ENCODE results near the gene SYT1. TPM values are rescaled to one million over a fixed set of nuclear protein-coding genes. Genes with fewer than 3 reads are reported as not detected.

SYT1 gene
- total and polyA plus RNA-seq, 2 donors (not counting 1 experiment from before 2014, with no cell fraction given), result 0.90 to 2.1 TPM

GRCh38 chr12:79260923-79261322, 396.3 kb downstream of the SYT1 start:
- no peak for DNase-seq (ENCODE audit: low read depth in 2 of 2)
- no peak for TF ChIP-seq CTCF (conservative IDR thresholded peaks at IDR 0.05 in 1 of 2, IDR thresholded peaks at IDR 0.05 in 1 of 2; ENCODE audit: low read depth in 1 of 2, low read length in 2 of 2)

GRCh38 chr12:79262938-79263337, 398.4 kb downstream of the SYT1 start:
- Histone ChIP-seq H3K4me1 (ENCODE audit: control insufficient read depth, extremely low read depth, insufficient read depth, low read length) (no peaks in the 10 kb centered on the region), H4K20me1 (ENCODE audit: control insufficient read depth, extremely low read depth, insufficient read depth, low read length) (no peaks in the 10 kb centered on the region), H3K9me3 (ENCODE audit: control insufficient read depth, insufficient read depth, low read depth, low read length) (no peaks in the 10 kb centered on the region), H3K27ac (ENCODE audit: insufficient read depth, low read length) (no peak overlapping the region), H3K9ac (ENCODE audit: insufficient read depth, low read length) (no peak overlapping the region), H3K4me3 (replicated peaks in 1 of 4; ENCODE audit: control extremely low read depth in 1 of 4, insufficient read depth in 1 of 4, low read depth in 3 of 4, low read length in 4 of 4) (no peak overlapping the region), H3K36me3 (ENCODE audit: control insufficient read depth, insufficient read depth, low read length) (no peaks in the 10 kb centered on the region), H3K27me3 (ENCODE audit: control insufficient read depth, insufficient read depth, low read length) (no peaks in the 10 kb centered on the region), H3K4me2 (ENCODE audit: extremely low read depth, insufficient read depth, low read length) (no peak overlapping the region), H3K79me2 (ENCODE audit: control insufficient read depth, insufficient read depth, low read length) (no peaks in the 10 kb centered on the region), H2AFZ (ENCODE audit: low read length) (no peak overlapping the region)
- peak; percentile 7 to 93 for DNase-seq (ENCODE audit: low read depth in 2 of 2)
- TF ChIP-seq EZH2 (IDR thresholded peaks at IDR 0.05; ENCODE audit: low read length, missing control alignments), result no peak
- no peak for TF ChIP-seq CTCF (conservative IDR thresholded peaks at IDR 0.05 in 1 of 2, IDR thresholded peaks at IDR 0.05 in 1 of 2; ENCODE audit: low read depth in 1 of 2, low read length in 2 of 2)

More at GRCh38 chr12:79260923-79261322, 396.3 kb downstream of the SYT1 start:
- Histone ChIP-seq H2AFZ (ENCODE audit: low read length) (no peak overlapping the region), H3K36me3 (ENCODE audit: control insufficient read depth, insufficient read depth, low read length) (no peaks in the 10 kb centered on the region), H3K27me3 (ENCODE audit: control insufficient read depth, insufficient read depth, low read length) (no peaks in the 10 kb centered on the region), H4K20me1 (ENCODE audit: control insufficient read depth, extremely low read depth, insufficient read depth, low read length) (no peaks in the 10 kb centered on the region), H3K27ac (ENCODE audit: insufficient read depth, low read length) (no peak overlapping the region), H3K9me3 (ENCODE audit: control insufficient read depth, insufficient read depth, low read depth, low read length) (no peaks in the 10 kb centered on the region), H3K4me3 (replicated peaks in 1 of 4; ENCODE audit: control extremely low read depth in 1 of 4, insufficient read depth in 1 of 4, low read depth in 3 of 4, low read length in 4 of 4) (no peak overlapping the region), H3K4me2 (ENCODE audit: extremely low read depth, insufficient read depth, low read length) (no peak overlapping the region), H3K9ac (ENCODE audit: insufficient read depth, low read length) (no peak overlapping the region), H3K4me1 (ENCODE audit: control insufficient read depth, extremely low read depth, insufficient read depth, low read length) (no peaks in the 10 kb centered on the region), H3K79me2 (ENCODE audit: control insufficient read depth, insufficient read depth, low read length) (no peaks in the 10 kb centered on the region)

GRCh38 chr12:79266343-79267144, 402.0 kb downstream of the SYT1 start:
- Histone ChIP-seq H4K20me1 (ENCODE audit: control insufficient read depth, extremely low read depth, insufficient read depth, low read length) (no peaks in the 10 kb centered on the region), H3K4me1 (ENCODE audit: control insufficient read depth, extremely low read depth, insufficient read depth, low read length) (no peaks in the 10 kb centered on the region), H3K4me3 (replicated peaks in 1 of 4; ENCODE audit: control extremely low read depth in 1 of 4, insufficient read depth in 1 of 4, low read depth in 3 of 4, low read length in 4 of 4) (no peak overlapping the region), H3K9ac (ENCODE audit: insufficient read depth, low read length) (no peak overlapping the region), H2AFZ (ENCODE audit: low read length) (no peak overlapping the region), H3K4me2 (ENCODE audit: extremely low read depth, insufficient read depth, low read length) (no peak overlapping the region), H3K9me3 (ENCODE audit: control insufficient read depth, insufficient read depth, low read depth, low read length) (no peaks in the 10 kb centered on the region), H3K79me2 (ENCODE audit: control insufficient read depth, insufficient read depth, low read length) (no peaks in the 10 kb centered on the region), H3K27me3 (ENCODE audit: control insufficient read depth, insufficient read depth, low read length) (no peaks in the 10 kb centered on the region), H3K36me3 (ENCODE audit: control insufficient read depth, insufficient read depth, low read length) (no peaks in the 10 kb centered on the region), H3K27ac (ENCODE audit: insufficient read depth, low read length) (no peak overlapping the region)
- DNase-seq (ENCODE audit: low read depth in 2 of 2), result no peak
- TF ChIP-seq CTCF (conservative IDR thresholded peaks at IDR 0.05 in 1 of 2, IDR thresholded peaks at IDR 0.05 in 1 of 2; ENCODE audit: low read depth in 1 of 2, low read length in 2 of 2) (no peak), EZH2 (IDR thresholded peaks at IDR 0.05; ENCODE audit: low read length, missing control alignments) (no peak)
